HCT116 (cell line): Measurements from ENCODE around the gene PDE4D. TPM values are rescaled to one million over a fixed set of nuclear protein-coding genes. Genes with fewer than 3 reads are reported as not detected.

Source experiments
- ATAC-seq: fragments of 200-7000 bp; cut with Tn5 transposase; 2 replicates; pipeline ENCODE4 v1.9.1; 2020; ENCODE audit warnings: mild to moderate bottlenecking, moderate library complexity
- BruUV-seq: library from RNA; stranded (reverse); fragments of 400-500 nt; replicated peaks from 2 replicates; lab custom pipeline; 2021; lab: Mats Ljungman, UMichigan
- CTCF ChIA-PET: fragments of 300-600 bp; sonication (Branson Sonifier 250); formaldehyde crosslinking; loops from one replicate; lab custom pipeline; 2021; ENCODE audit warnings: antibody characterized with exemption; lab: Charles Lee
- POLR2A ChIA-PET: fragments of 300-600, 350-600 bp; sonication (Branson Sonifier 250); formaldehyde crosslinking; loops from one replicate; lab custom pipeline; 2021; ENCODE audit warnings: antibody characterized with exemption; lab: Charles Lee
- RAD21 ChIA-PET, 2 experiments: fragments of 300-600 bp; sonication (Branson Sonifier 250); formaldehyde crosslinking; loops; one replicate each; lab custom pipeline; 2023; ENCODE audit warnings: low total read pairs in 2 of 2; ENCODE audit not compliant: uncharacterized antibody in 2 of 2, unreplicated experiment in 2 of 2, low non-redundant PET in 1 of 2; lab: Charles Lee
- DNase-seq: peaks from one replicate; pipeline ENCODE4 v3.0.0-alpha.2; 2010; ENCODE audit warnings: low read depth, low spot score
- H2AFZ ChIP-seq: fragments of 200-600 bp; shearing (Covaris generic), sonication (generic); 2 replicates; pipeline ENCODE4 v1.6.1; 2017; ENCODE audit warnings: low read depth, mixed run types, mixed read lengths, antibody characterized with exemption, low read length; ENCODE audit not compliant: poor library complexity, severe bottlenecking
- H3K27ac ChIP-seq: 2 replicates; pipeline ENCODE4 v1.5.1; 2012; ENCODE audit warnings: low read depth, low read length
- H3K27me3 ChIP-seq: fragments of 200-600 bp; sonication (generic); 2 replicates; pipeline ENCODE4 v1.6.1; 2016; ENCODE audit warnings: mixed run types, low read length, mixed read lengths; ENCODE audit not compliant: insufficient read depth
- H3K36me3 ChIP-seq, 2 experiments: fragments of 200-500 bp in 1 of 2; fragments of 200-600 bp in 1 of 2; sonication (Bioruptor generic) in 1 of 2; sonication (generic) in 1 of 2; 2 replicates each; pipeline versions ENCODE4 v1.5.1 to v1.6.1; 2014 to 2016; ENCODE audit warnings: low read length in 2 of 2, inconsistent platforms in 1 of 2, mixed read lengths in 1 of 2, mixed run types in 1 of 2; ENCODE audit not compliant: insufficient read depth in 2 of 2, control insufficient read depth in 1 of 2
- H3K4me1 ChIP-seq, 2 experiments: fragments of 200-600 bp in 1 of 2; sonication (generic) in 1 of 2; 2 replicates each; pipeline versions ENCODE4 v1.5.1 to v1.6.1; 2012 to 2017; ENCODE audit warnings: low read length in 2 of 2, inconsistent platforms in 1 of 2, mild to moderate bottlenecking in 1 of 2, mixed read lengths in 1 of 2, mixed run types in 1 of 2, moderate library complexity in 1 of 2; ENCODE audit not compliant: insufficient read depth in 2 of 2, control insufficient read depth in 1 of 2
- H3K4me2 ChIP-seq: fragments of 200-600 bp; sonication (generic); 2 replicates; pipeline ENCODE4 v1.6.1; 2017; ENCODE audit warnings: mixed run types, low read length, mixed read lengths
- H3K4me3 ChIP-seq, 2 experiments: fragments of 200-600 bp in 1 of 2; sonication (generic) in 1 of 2; replicated peaks in 1 of 2; 2 replicates each; pipeline ENCODE4 v1.5.1; 2011 to 2016; ENCODE audit warnings: low read length in 2 of 2, control low read depth in 1 of 2, low read depth in 1 of 2, mild to moderate bottlenecking in 1 of 2, mixed read lengths in 1 of 2, mixed run types in 1 of 2
- H3K79me2 ChIP-seq: fragments of 200-600 bp; sonication (generic); 2 replicates; pipeline ENCODE4 v1.6.1; 2017; ENCODE audit warnings: mild to moderate bottlenecking, mixed run types, low read length, moderate library complexity, mixed read lengths; ENCODE audit not compliant: insufficient read depth
- H3K9ac ChIP-seq: fragments of 200-600 bp; sonication (generic); 2 replicates; pipeline ENCODE4 v1.6.1; 2016; ENCODE audit warnings: low read length, mixed read lengths
- H3K9me2 ChIP-seq: fragments of 200-600 bp; sonication (generic), shearing (Covaris generic); 2 replicates; pipeline ENCODE4 v1.6.1; 2017; ENCODE audit warnings: mixed run types, mild to moderate bottlenecking, moderate library complexity; ENCODE audit not compliant: insufficient read depth
- H3K9me3 ChIP-seq, 2 experiments: fragments of 200-500 bp in 1 of 2; fragments of 200-600 bp in 1 of 2; sonication (Bioruptor generic) in 1 of 2; sonication (generic) in 1 of 2; 2 replicates each; pipeline ENCODE4 v1.6.1; 2014 to 2017; ENCODE audit warnings: low read length in 2 of 2, mixed read lengths in 2 of 2, inconsistent platforms in 1 of 2, low read depth in 1 of 2, mild to moderate bottlenecking in 1 of 2, mixed run types in 1 of 2, moderate library complexity in 1 of 2; ENCODE audit not compliant: control insufficient read depth in 1 of 2, insufficient read depth in 1 of 2
- H4K20me1 ChIP-seq: fragments of 200-600 bp; sonication (generic), shearing (Covaris generic); 2 replicates; pipeline ENCODE4 v1.6.1; 2017; ENCODE audit warnings: mixed run types, mild to moderate bottlenecking, moderate library complexity; ENCODE audit not compliant: insufficient read depth
- CBX3 ChIP-seq: IDR thresholded peaks from 2 replicates; pipeline ENCODE4 v1.6.1; 2012; ENCODE audit warnings: low read depth
- EZH2phosphoT487 ChIP-seq: fragments of 200-600 bp; IDR thresholded peaks from 2 replicates; pipeline ENCODE4 v1.6.1; 2018; ENCODE audit warnings: antibody characterized with exemption, borderline replicate concordance
- FOSL1 ChIP-seq: IDR thresholded peaks from 2 replicates; pipeline ENCODE4 v1.6.1; 2012; ENCODE audit warnings: low read depth
- JUND ChIP-seq: IDR thresholded peaks from 2 replicates; pipeline ENCODE4 v1.6.1; 2012
- POLR2A ChIP-seq: IDR thresholded peaks from 2 replicates; pipeline ENCODE4 v1.7.0; 2011; ENCODE audit warnings: borderline replicate concordance; ENCODE audit not compliant: insufficient read depth, insufficient read length; ENCODE audit errors: extremely low read depth
- POLR2AphosphoS5 ChIP-seq: IDR thresholded peaks from 2 replicates; pipeline ENCODE4 v1.6.1; 2011; ENCODE audit warnings: mild to moderate bottlenecking, low read depth, low read length, moderate library complexity
- RAD21 ChIP-seq: IDR thresholded peaks from 2 replicates; pipeline ENCODE4 v1.6.1; 2012; ENCODE audit warnings: low read depth, mild to moderate bottlenecking
- SIN3A ChIP-seq: IDR thresholded peaks from 2 replicates; pipeline ENCODE4 v1.6.1; 2012; ENCODE audit warnings: low read depth
- TCF7L2 ChIP-seq: IDR thresholded peaks from 2 replicates; pipeline ENCODE4 v1.7.0; 2011; ENCODE audit warnings: borderline replicate concordance, inconsistent platforms; ENCODE audit not compliant: insufficient read depth, insufficient read length; ENCODE audit errors: extremely low read depth
- YY1 ChIP-seq: IDR thresholded peaks from 2 replicates; pipeline ENCODE4 v1.6.1; 2011; ENCODE audit warnings: low read length, low read depth, moderate library complexity, mild to moderate bottlenecking; ENCODE audit not compliant: insufficient replicate concordance; ENCODE audit errors: extremely low read depth
- ZNF274 ChIP-seq: fragments of 200-500 bp; sonication (Bioruptor generic); IDR thresholded peaks from 2 replicates; pipeline ENCODE4 v1.6.1; 2014; ENCODE audit warnings: mild to moderate bottlenecking, low read depth, low read length, inconsistent platforms
- intact Hi-C: fragments of 100-400 bp; cut with micrococcal nuclease; formaldehyde crosslinking; loops from 2 replicates; pipeline ENCODE4 v1.10.0; 2022
- total RNA-seq: library from RNA; stranded (reverse); gene quantifications from one replicate; pipeline ENCODE4 v1.2.1, GENCODE V29; 2021; ENCODE audit not compliant: unreplicated experiment

Gene PDE4D
- total RNA-seq, 1 experiment from 2014 or later: 1.1 TPM

- Histone ChIP-seq H3K9me3 (no peaks in the 10 kb centered on the region), H3K4me2 (no peak overlapping the region), H3K36me3 (no peaks in the 10 kb centered on the region), H3K9ac (no peak overlapping the region), H3K79me2 (no peaks in the 10 kb centered on the region), H3K4me1 (no peaks in the 10 kb centered on the region), H3K4me3 (no peak overlapping the region), H3K27me3 (0 out of 2 replicates have a peak, but pooled peaks cover 12% of the 10 kb centered on the region), H3K27ac (no peak overlapping the region), H2AFZ (no peak overlapping the region), H3K9me2 (no peaks in the 10 kb centered on the region), H4K20me1 (no peaks in the 10 kb centered on the region)
- ChIA-PET CTCF (interaction anchor here (1.2 kb wide), 1 partner anchor 39 kb away, joined by 4 read pairs; no protein-coding TSS in a partner anchor), RAD21 (no interaction called here), POLR2A (no interaction called here)
- DNase-seq (no peak), ATAC-seq (no peak)
- no TSS peak for BruUV-seq
- intact Hi-C loops: no loop called here
- no peak for TF ChIP-seq ZNF274
Observed at GRCh38 chr5:59544573-59544972, 349.0 kb downstream of the PDE4D start.

GRCh38 chr5:59543821-59544442, 349.6 kb downstream of the PDE4D start:
- no peaks in the 10 kb centered on the region for H3K9me3 ChIP-seq
- H2AFZ ChIP-seq: no peak overlapping the region
- ATAC-seq: no peak
- H3K36me3 ChIP-seq: no peaks in the 10 kb centered on the region
- RAD21 ChIA-PET: no interaction called here
- no peak overlapping the region for H3K9ac ChIP-seq
- H3K4me1 ChIP-seq: no peaks in the 10 kb centered on the region
- CTCF ChIA-PET: interaction anchor here (1.2 kb wide), 1 partner anchor 38 kb away, joined by 4 read pairs; no protein-coding TSS in a partner anchor
- no peaks in the 10 kb centered on the region for H3K9me2 ChIP-seq
- H3K27me3 ChIP-seq: 0 out of 2 replicates have a peak, but pooled peaks cover 6% of the 10 kb centered on the region
- no TSS peak for BruUV-seq
- no peak overlapping the region for H3K27ac ChIP-seq
- POLR2A ChIA-PET: no interaction called here
- no peak for DNase-seq
- TF ChIP-seq TCF7L2 (no peak), JUND (no peak), EZH2phosphoT487 (no peak), POLR2A (no peak), YY1 (no peak), POLR2AphosphoS5 (no peak), FOSL1 (no peak), SIN3A (no peak), CBX3 (no peak), RAD21 (no peak)
- TF ChIP-seq, all 23 proteins: peak for 0
- Histone ChIP-seq H4K20me1 (no peaks in the 10 kb centered on the region), H3K79me2 (no peaks in the 10 kb centered on the region), H3K4me2 (no peak overlapping the region), H3K4me3 (no peak overlapping the region)
- intact Hi-C loops: no loop called here
